ENCODE data around the gene ANKS1B.
"Not testable (repeated sequence)": the region's sequence is repeated elsewhere in the genome, so short reads cannot be mapped to it uniquely, and the experiment has no call there.

The ANKS1B gene

GRCh38 chr12:99253068-99253467, 731.7 kb downstream of the ANKS1B start:
- no peak for DNase-seq

GRCh38 chr12:99250091-99250490, 734.6 kb downstream of the ANKS1B start:
- no peak for DNase-seq

GRCh38 chr12:99249543-99249942, 735.2 kb downstream of the ANKS1B start:
- no peak for DNase-seq

- not testable (repeated sequence) for DNase-seq
These were observed 746.7 kb downstream of the ANKS1B start for GRCh38 chr12:99237907-99238538.

- no peak for DNase-seq
These were observed 749.4 kb downstream of the ANKS1B start for GRCh38 chr12:99235381-99235780.

DNA sequence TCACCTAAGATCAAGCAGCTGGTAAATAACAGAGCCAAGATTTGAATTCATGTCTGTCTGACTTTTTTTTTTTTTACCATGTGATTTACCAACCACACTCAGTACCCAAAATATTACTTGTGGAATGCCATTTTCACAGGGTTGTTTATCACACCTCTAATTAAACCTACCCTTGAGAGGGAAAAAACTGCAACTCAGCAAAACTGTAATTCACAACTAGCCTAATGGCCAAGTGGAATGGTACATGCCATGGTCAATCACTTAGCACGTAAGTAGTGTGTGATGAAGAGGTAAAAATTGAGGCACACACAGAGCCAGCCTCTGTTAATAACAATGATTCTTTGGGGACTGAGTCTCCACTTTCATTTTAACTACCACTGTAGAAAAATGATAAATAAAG, 750.0 kb downstream of the ANKS1B start:
- no peak for DNase-seq

DNA sequence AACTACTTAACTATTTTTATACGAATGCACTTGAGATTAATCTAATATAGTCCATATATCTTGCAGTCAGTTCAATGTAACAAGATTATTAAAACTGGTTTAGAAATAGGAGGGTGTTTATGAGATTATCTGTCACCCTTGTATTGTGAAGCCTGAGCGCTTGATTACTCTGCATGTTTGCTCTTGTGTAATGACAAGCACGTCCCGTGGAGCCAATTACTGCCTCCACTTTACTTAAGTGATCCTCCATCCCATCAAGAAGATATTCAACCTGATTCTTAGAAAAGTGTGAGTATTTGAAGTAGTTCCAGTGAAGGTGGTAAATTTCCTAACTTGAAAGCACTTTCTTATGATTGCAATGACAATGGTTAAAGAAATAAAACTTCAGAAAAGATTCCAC, 752.4 kb downstream of the ANKS1B start:
- no peak for DNase-seq

- DNase-seq = no peak
These were observed 753.7 kb downstream of the ANKS1B start for GRCh38 chr12:99231031-99231430.

DNA sequence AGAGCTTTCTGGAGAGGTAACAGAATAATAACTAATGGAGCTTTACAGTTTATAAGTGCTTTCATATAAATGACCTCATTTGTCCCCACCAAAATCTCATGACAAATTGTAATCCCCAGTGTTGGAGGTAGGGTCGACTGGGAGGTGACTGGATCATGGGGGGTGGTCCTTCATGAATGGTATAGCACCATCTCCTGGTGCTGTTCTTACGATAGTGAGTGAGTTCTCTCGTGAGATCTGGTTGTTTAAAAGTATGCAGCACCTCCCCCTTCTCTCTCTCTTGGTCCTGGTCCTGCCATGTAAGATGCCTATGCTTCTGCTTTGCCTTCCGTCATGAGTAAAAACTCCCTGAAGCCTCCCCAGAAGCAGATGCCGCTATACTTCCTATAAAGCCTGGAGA, 760.5 kb downstream of the ANKS1B start:
- DNase-seq = no peak

GRCh38 chr12:99223579-99223978, 761.2 kb downstream of the ANKS1B start:
- DNase-seq = no peak

DNA sequence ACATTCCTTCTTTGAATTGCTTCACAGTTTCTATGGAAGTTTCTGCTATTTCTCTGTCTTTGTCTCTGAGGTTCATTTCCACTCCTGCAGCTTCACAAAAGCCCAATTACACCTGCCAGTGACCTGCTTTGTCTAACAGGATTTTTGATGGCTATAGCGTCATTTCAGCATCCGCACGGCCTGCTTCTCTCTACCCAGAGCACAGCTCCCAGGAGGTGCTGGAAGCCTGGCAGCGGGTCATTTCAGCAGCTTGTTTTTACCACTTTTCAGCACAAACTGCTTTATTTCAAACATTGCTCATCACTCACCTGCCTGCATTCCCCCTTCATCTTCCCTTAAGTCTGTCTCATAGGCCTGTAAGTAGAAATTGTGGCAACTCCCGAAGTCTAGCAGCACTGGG, 771.7 kb downstream of the ANKS1B start:
- DNase-seq = no peak

DNA sequence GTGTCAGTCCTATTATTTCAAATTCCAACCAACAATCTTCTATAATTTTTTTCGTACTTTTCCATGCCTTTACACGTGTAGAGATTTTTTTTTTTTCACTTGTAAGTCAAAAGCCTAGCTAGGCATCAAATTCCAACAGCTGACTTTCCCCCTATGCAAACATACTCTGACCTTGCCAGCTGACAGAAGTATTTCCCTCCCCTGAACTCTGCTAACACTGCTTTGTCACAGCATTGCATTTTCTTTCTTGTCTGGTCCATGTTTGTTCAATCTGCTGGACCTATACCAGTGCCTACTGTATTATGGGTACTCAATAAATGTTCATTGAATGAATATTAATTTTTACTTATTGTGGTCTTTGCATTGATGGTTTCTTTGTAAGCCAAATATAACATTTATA, 772.5 kb downstream of the ANKS1B start:
- no peak for DNase-seq

DNA sequence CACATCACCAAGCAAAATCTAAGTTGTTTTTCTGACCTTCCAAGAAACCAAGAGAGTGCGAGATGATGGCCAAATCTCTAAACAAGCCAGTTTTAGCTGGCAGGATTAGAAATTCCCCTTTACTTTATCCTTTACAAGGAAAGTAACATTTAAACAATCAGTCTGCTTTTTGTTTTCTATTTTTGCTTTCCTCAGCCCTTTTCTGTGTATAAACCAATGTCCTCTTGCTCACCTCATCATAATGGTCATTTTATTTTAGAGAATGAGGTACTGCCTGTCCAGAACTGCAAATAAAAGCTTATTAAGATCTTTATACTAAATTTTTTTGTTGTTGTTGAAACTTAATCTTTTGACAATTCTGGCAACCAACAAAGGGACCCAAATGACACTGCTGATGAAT, 779.6 kb downstream of the ANKS1B start:
- no peak for DNase-seq

DNA sequence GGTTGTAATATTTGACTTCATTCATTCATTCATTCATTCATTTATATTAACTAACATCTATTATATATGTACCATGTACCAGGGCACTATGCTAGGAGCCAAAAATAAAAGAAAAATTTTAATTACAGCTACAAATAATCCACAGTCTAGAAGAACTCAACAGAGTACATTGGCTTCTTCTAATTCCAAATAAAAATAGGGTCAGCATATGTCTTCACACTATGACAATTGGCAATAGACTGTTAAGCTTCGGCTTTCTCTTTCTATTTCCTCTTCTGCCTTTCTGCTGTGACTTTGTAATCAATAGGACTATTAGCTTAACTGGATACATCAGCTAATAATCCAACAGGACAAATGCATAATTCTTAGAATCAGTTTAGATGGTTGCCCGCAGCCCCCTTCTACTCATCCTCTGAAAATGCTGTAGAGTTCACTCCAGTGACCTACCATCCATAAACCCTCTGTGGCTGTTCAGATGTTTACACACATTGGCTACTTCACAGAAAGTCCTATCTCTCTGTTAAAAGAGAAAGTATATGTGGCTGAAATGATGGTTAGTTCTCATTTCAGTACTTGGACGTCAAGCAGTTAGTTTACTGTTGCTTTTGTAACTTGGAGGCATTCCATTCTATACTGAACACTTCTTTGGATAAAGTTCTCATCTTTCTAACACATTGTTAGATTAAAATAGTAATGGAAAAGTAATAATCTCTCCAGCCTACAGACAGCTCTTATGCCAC, 782.7 kb downstream of the ANKS1B start:
- DNase-seq = no peak

- no peak for DNase-seq
These were observed 783.9 kb downstream of the ANKS1B start for GRCh38 chr12:99200711-99201384.

DNA sequence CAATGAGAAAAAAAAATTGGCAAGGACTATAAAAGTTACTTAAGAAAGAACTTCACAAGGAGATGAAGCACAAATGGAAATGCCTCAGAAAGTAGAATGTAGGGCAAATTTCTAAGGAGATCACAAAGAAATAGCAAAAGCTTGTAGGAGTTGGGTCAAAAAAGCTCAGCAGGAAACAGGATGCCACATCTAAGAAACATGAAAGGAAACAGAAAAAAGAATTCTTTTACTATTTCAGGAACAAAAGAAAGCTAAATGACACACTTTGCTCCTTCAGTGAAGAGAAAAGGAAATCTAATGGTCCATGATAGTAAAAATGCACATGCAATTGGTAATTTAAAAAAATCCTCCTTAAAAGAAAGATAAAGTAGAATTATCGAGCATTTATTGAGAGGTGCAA, 789.3 kb downstream of the ANKS1B start:
- no peak for DNase-seq

- DNase-seq = no peak
These were observed 792.2 kb downstream of the ANKS1B start for GRCh38 chr12:99192489-99192888.

GRCh38 chr12:99176871-99177270, 807.9 kb downstream of the ANKS1B start:
- DNase-seq = no peak

DNA sequence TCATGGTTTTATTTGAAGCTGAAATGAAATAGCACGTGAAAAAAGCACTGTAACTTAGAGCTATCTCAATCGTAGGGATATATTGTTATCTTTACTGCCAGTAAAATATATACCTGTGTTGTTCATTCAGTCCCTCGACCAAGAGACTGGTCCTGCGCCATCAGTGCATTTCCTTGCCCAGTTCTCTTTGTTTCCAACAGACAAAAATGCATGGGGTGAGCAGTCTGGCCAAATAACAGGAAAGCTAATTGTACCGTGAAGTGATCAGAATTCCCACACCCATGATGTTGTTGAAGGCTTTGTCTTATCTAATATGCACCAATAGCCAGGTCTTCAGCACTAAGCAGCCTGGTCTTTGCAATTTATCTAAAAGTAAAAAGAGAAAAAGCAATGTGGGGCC, 814.3 kb downstream of the ANKS1B start:
- no peak for DNase-seq

DNA sequence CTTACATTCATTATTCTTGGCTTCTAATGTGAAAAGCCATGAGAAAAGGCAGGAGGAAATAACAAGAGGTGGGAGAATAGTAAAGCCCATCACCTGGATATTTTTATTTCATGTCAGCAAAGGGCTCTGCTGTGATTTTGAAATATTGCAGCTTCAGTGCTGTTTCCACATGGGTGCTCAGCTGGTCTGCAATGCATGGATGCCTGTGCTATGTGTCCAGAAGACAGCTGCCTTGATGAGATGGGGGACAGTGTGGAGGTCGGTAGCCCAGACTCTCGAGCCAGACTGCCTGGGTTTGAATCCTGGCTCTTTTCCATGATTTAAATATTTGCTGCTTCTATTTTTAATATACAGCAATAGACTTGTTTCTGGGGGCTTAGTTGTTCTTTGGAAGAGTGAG, 814.7 kb downstream of the ANKS1B start:
- DNase-seq = no peak

GRCh38 chr12:99157946-99158345, 826.8 kb downstream of the ANKS1B start:
- no peak for DNase-seq

- no peak for DNase-seq
These were observed 829.8 kb downstream of the ANKS1B start for GRCh38 chr12:99154983-99155336.

- DNase-seq = no peak
These were observed 830.3 kb downstream of the ANKS1B start for GRCh38 chr12:99154216-99154982.

DNA sequence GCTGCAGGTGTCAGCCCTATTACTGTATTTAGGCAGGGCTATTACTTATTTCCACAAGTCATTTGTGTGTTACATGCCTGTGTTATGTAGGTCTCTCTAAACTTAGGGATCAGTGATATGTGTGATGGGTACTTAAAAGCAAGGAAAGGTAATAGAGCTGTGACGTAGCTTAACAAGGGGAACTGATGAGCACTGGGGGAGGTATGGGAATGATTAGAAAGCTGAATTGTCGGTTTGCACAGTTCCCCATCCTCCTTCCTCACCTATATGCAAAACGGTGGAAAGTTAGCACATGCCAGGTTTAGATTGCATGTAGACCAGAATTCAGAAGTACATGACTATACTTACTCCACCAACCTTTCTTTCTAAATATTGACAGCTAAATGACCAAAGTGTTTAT, 831.4 kb downstream of the ANKS1B start:
- DNase-seq = no peak

Data from stimulated activated CD4-positive, alpha-beta T cell treated with anti-CD3 and anti-CD28 coated beads, Interleukin-2, amount 100 ng/mL, for 24 hours (primary cell).